Measurements from ENCODE around the gene KRTAP3-1.

The KRTAP3-1 gene

DNA sequence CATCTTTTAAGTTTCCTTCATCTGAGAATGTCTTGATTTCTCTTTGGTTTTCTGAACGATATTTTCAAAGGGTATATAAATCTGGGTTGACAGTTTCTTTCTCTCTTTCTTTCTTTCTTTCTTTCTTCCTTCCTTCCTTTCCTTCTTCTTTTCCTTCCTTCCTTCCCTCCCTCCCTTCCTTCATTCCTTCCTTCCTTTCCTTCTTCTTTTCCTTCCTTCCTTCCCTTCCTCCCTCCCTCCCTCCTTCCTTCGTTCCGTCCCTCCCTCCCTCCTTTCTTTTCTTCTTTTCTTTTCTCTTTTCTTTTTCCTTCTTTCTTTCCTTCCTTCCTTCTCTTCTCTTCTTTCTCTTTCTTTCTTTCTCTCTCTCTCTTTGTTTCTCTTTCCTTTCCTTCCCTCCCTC is 34.6 kb downstream of the KRTAP3-1 start:
- no peak for DNase-seq

DNA sequence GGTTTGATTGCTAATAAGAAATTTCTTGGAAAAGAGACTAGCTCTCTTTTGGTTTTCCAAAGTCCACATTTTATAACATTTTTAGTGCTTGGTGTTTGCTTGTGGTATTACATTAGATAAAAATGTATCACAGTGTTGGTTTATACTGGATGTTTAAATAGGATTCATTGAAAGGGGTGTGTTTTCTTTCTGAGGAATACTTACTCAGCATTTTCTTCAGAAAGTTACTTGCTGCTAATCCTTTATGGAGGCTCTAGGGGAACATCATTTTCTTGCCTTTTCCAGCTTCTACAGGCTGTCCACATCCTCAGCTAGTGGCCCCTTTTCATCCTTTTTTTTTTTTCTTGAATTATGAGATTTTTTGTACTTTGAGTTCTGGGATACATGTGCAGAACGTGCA is 41.3 kb downstream of the KRTAP3-1 start:
- DNase-seq, result no peak

DNA sequence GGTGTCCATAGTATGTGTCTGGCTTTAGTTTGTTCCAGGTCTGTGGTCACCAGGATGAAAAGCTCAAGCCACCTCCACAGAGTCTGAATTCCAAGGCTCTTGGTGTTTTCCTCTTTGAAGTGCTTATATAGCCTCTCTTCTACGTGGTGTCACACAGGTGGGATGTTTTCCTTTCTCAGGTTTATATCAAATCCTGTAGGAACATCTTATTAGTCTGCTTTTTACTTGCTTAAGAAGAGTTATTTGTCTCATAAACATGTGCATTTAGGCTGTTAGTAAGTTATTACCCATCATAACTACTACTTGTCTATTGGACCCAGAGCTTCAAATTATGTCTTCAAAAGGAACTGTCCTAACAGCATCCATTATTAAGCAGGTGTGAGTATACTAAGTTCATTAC is 42.1 kb downstream of the KRTAP3-1 start, which contains the start of gene KRT39:
KRT39 (minus strand) TSS at position 101 of the 400 bp plus-strand sequence; CDS start at position 9, 92 bp downstream.
- no peak for DNase-seq

DNA sequence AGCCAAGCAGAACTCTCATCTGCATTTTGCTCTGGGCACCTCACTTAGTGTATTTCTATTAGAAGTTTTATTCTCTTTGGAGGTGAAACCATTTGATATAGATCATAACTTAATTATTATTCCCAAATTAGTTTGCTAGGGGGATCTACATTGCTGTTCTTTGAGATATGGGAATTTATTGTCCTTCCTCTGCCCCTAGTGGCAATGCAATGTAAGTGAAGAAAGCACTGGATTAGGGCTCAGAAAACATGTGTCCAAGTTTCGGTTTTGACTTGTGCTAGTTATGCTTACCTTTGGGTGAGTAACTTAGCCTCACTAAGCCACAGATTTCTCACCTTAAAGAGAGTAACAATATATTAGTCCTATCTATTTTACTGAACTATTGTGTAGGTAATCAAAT is 45.1 kb downstream of the KRTAP3-1 start:
- DNase-seq, result no peak

DNA sequence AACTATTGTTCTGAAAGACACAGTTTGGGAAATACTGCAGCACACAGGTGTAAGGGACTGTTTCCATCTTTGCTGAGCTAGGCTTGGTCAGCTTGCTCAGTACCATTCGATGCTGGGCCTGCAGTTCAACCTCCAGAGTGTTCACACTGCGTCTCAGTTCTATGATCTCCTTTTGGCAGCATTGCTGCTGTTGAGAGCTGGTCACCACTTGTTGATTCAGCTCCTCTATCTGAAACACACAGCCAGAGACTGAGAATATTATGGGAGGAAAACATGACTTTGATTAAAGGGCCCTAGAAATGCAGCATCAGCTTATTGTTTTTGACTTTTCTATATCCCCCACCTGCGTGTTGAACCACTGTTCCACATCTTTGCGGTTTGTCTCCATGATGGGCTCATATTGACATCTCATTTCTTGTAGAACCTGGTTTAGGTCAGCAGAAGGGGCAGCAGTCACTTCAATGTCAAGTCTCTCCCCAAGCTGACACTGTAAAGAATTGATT is 46.8 kb downstream of the KRTAP3-1 start:
- DNase-seq, result no peak

GRCh38 chr17:40961591-40961990 is 47.3 kb downstream of the KRTAP3-1 start:
- DNase-seq, result no peak

DNA sequence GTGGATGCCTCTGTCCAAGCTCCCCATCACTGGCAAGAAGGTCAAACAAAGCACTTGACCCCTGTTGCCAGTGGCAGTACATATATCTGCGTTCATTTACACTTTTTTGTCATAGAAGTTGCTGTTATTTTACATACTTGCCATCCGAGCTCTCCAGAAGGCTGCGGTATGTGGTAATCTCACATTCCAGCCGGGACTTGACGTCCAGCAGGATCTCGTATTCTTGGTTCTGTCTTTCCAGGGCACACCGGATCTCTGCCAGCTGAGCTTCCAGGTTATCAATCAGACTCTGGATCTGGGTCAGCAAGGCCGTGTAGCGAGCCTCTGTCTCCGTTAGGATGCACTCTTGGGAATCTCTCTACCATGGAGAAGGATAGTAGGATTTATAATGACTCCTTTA is 48.8 kb downstream of the KRTAP3-1 start:
- DNase-seq, result no peak
